ENCODE measurements around the gene JMJD1C.
"Not testable (repeated sequence)": the region's sequence is repeated elsewhere in the genome, so short reads cannot be mapped to it uniquely, and the experiment has no call there.

JMJD1C gene

GRCh38 chr10:63240807-63241206 lies 225.0 kb downstream of the JMJD1C start:
- TF ChIP-seq, protein P1, sequence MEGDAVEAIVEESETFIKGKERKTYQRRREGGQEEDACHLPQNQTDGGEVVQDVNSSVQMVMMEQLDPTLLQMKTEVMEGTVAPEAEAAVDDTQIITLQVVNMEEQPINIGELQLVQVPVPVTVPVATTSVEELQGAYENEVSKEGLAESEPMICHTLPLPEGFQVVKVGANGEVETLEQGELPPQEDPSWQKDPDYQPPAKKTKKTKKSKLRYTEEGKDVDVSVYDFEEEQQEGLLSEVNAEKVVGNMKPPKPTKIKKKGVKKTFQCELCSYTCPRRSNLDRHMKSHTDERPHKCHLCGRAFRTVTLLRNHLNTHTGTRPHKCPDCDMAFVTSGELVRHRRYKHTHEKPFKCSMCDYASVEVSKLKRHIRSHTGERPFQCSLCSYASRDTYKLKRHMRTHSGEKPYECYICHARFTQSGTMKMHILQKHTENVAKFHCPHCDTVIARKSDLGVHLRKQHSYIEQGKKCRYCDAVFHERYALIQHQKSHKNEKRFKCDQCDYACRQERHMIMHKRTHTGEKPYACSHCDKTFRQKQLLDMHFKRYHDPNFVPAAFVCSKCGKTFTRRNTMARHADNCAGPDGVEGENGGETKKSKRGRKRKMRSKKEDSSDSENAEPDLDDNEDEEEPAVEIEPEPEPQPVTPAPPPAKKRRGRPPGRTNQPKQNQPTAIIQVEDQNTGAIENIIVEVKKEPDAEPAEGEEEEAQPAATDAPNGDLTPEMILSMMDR (conservative IDR thresholded peaks at IDR 0.05; ENCODE audit: low read depth, low read length) = no peak
- DNase-seq (ENCODE audit: low read depth) = no peak
- no peak overlapping the region for H3K4me3 ChIP-seq (ENCODE audit: low read length)

DNA sequence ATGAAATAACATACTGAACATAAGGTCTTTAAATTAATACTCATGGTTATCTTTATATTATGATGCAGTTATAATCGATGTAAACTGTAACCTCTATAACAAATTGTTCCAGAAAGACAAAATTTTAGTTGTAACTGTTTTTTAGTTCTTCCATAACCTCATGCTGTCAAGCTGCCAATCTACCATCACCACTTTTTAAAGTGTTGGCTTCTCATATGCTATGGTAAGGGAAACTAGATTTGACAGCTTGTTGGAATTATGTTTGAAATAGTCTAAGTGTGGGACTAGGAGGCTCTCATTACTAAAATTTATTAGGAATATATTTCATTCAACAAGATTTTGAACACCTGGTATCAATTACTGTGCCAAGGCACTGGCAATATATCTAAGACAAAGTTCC lies 227.3 kb downstream of the JMJD1C start:
- H3K4me3 ChIP-seq (ENCODE audit: low read length) = no peak overlapping the region
- TF ChIP-seq, protein P1 (conservative IDR thresholded peaks at IDR 0.05; ENCODE audit: low read depth, low read length) = no peak
- DNase-seq (ENCODE audit: low read depth) = no peak

DNA sequence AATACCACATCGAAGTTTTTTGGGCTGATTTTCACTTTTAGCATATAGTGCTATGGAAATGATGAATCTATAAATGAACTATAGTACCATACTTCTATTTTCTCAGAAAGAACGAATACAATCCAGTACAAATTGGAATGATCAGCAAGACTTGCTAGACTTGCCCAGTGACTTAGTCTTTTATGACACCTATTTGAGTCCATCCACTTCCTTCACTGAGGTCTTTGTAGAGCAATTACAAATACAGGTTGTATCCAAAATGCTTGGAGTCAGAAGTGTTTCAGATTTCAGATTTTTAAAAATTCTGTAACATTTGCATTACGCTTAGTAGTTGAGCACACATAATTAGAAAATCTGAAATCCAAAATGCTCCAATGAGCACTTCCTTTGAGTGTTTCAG lies 228.4 kb downstream of the JMJD1C start:
- H3K4me3 ChIP-seq (ENCODE audit: low read length) = no peak overlapping the region
- TF ChIP-seq, protein P1 (conservative IDR thresholded peaks at IDR 0.05; ENCODE audit: low read depth, low read length) = no peak
- no peak for DNase-seq (ENCODE audit: low read depth)

DNA sequence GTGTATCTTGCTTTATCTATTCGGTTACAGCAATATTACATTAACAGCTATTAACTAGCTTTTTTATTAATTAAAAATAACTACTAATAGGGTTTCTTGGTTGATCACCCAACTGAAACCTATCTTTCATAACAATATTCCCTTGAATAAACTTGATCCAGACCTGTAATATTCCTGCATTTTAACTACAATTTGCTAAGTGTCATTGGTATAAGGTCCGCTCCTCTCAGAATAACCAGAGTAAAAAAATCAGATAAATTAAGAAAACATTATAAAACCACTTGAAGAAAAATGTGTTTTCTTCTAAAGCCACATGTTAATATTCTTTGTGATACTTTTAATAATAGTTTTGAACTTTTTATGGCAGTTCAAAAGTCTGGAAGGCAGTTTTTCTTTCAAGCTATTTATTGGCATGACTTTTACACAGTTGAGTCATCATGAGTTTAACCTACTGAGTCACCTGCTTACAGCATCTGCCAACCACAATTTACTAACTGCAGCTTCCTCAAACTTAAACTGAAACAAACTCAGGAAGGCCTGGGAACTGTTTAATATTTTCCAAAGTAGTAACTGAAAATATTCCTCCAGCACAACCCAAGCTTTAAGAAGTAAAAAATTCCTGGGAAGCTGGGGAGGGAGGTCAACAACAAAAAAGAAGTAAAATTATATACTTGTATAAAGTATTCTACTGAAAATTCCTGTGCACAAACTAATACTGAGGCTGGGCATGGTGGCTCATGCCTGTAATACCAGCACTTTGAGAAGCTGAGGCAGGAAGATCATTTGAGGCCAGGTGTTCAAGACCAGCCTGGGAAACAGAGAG lies 229.5 kb downstream of the JMJD1C start:
- no peak overlapping the region for H3K4me3 ChIP-seq (ENCODE audit: low read length)
- TF ChIP-seq, protein P1 (conservative IDR thresholded peaks at IDR 0.05; ENCODE audit: low read depth, low read length) = no peak
- DNase-seq (ENCODE audit: low read depth) = peak; percentile 71

- DNase-seq (ENCODE audit: low read depth); H3K4me3 ChIP-seq (ENCODE audit: low read length): not testable (repeated sequence)
Measured at GRCh38 chr10:63235136-63235535, 230.6 kb downstream of the JMJD1C start.

GRCh38 chr10:63229161-63229560 lies 236.6 kb downstream of the JMJD1C start:
- DNase-seq (ENCODE audit: low read depth) = no peak
- TF ChIP-seq, protein P1 (conservative IDR thresholded peaks at IDR 0.05; ENCODE audit: low read depth, low read length) = no peak
- no peak overlapping the region for H3K4me3 ChIP-seq (ENCODE audit: low read length)

DNA sequence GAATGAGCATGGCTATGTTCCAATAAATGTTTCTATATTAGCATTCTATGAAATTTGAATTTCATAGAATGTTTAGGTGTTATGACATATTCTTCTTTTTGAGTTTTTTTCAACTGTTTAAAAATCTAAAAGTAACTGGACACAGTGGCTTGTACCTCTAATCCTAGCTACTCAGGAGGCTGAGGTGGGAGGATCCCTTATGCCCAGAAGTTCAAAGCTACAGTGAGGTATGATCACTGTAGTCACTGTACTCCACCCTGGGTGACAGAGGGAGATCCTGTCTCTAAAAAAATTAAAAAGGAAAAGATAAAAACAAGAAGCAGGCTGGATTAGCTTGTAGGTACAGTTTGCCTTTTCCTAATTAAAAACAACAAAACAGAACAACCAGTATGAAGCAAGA lies 237.5 kb downstream of the JMJD1C start:
- DNase-seq (ENCODE audit: low read depth) = no peak
- no peak overlapping the region for H3K4me3 ChIP-seq (ENCODE audit: low read length)
- TF ChIP-seq, protein P1 (conservative IDR thresholded peaks at IDR 0.05; ENCODE audit: low read depth, low read length) = no peak

Measured in retinal pigment epithelial cell (primary cell).